K562 (cell line): ENCODE data around the gene MRPL4. TPM values are rescaled to one million over a fixed set of nuclear protein-coding genes. Genes with fewer than 3 reads are reported as not detected.
A peak's percentile ranks its signal among the peaks of the same experiment; 100 is the strongest.

Source experiments
- ATAC-seq: fragments of 200-7000 bp; cut with Tn5 transposase; 3 replicates; pipeline ENCODE4 v1.9.1; 2020; ENCODE audit warnings: moderate library complexity
- BruUV-seq: library from RNA; stranded (reverse); fragments of 400-500 nt; replicated peaks from 2 replicates; lab custom pipeline; 2021; lab: Mats Ljungman, UMichigan
- CTCF ChIA-PET: fragments of 300-600 bp; formaldehyde crosslinking; extraction: SDS; loops from one replicate; lab custom pipeline; 2021; ENCODE audit warnings: low intra/inter-chr PET ratio; lab: Yijun Ruan, JAX
- POLR2A ChIA-PET: fragments of 300-600, 350-650 bp; sonication (Branson Sonifier 250); formaldehyde crosslinking; extraction: SDS; loops from one replicate; lab custom pipeline; 2021; ENCODE audit warnings: antibody characterized with exemption, inconsistent platforms; lab: Yijun Ruan, JAX
- DNase-seq, 4 experiments: peaks; one replicate each; pipeline versions ENCODE4 v3.0.0 to v3.0.0-alpha.2; 2011 to 2018; ENCODE audit warnings: low spot score in 3 of 4, mixed read lengths in 3 of 4; ENCODE audit errors: extremely low read depth in 1 of 4
- FAIRE-seq: peaks from 2 replicates; lab custom pipeline; 2011; peaks lifted over from hg19 to GRCh38; lab: Jason Lieb, UNC
- H2AFZ ChIP-seq: 2 replicates; pipeline ENCODE4 v1.6.0; 2011; ENCODE audit warnings: low read depth, low read length, control low read depth, inconsistent platforms
- H3K27ac ChIP-seq: fragments of 200-600 bp; 3 replicates; pipeline ENCODE4 v1.8.0; 2011; ENCODE audit warnings: low read depth, mild to moderate bottlenecking, control low read depth, inconsistent platforms, low read length, moderate library complexity, mixed read lengths; ENCODE audit errors: extremely low read depth
- H3K27me3 ChIP-seq, 2 experiments: fragments of 300-600 bp in 1 of 2; 2 replicates in 1 of 2; 3 replicates in 1 of 2; pipeline versions ENCODE4 v1.6.0 to v1.8.0; 2011; ENCODE audit warnings: inconsistent platforms in 2 of 2, low read length in 2 of 2, mild to moderate bottlenecking in 1 of 2, mixed read lengths in 1 of 2, moderate library complexity in 1 of 2; ENCODE audit not compliant: control insufficient read depth in 2 of 2, insufficient read depth in 2 of 2
- H3K36me3 ChIP-seq: fragments of 300-600 bp; 3 replicates; pipeline ENCODE4 v1.8.0; 2011; ENCODE audit warnings: mild to moderate bottlenecking, low read length, inconsistent platforms; ENCODE audit not compliant: control insufficient read depth, insufficient read depth
- H3K4me1 ChIP-seq, 2 experiments: fragments of 200-600 bp in 1 of 2; replicated peaks in 1 of 2; 2 replicates in 1 of 2; 3 replicates in 1 of 2; pipeline versions ENCODE4 v1.5.1 to v1.8.0; 2011; ENCODE audit warnings: inconsistent platforms in 2 of 2, low read length in 2 of 2, mild to moderate bottlenecking in 1 of 2, mixed read lengths in 1 of 2, moderate library complexity in 1 of 2; ENCODE audit not compliant: control insufficient read depth in 2 of 2, insufficient read depth in 2 of 2
- H3K4me2 ChIP-seq: 2 replicates; pipeline ENCODE4 v1.6.1; 2011; ENCODE audit warnings: low read length, control low read depth, inconsistent platforms, mixed read lengths; ENCODE audit not compliant: insufficient read depth
- H3K4me3 ChIP-seq: fragments of 200-600 bp; sonication (generic), shearing (Covaris generic); 2 replicates; pipeline ENCODE4 v1.5.1; 2016; ENCODE audit warnings: control low read depth, inconsistent platforms
- H3K79me2 ChIP-seq: fragments of 200-600 bp; 3 replicates; pipeline ENCODE4 v1.8.0; 2011; ENCODE audit warnings: low read length, inconsistent platforms; ENCODE audit not compliant: control insufficient read depth, insufficient read depth
- H3K9ac ChIP-seq, 2 experiments: 2 replicates each; pipeline versions ENCODE4 v1.6.0 to v1.6.1; 2011; ENCODE audit warnings: low read depth in 2 of 2, low read length in 2 of 2, control low read depth in 1 of 2, inconsistent platforms in 1 of 2, mild to moderate bottlenecking in 1 of 2, mixed read lengths in 1 of 2; ENCODE audit not compliant: insufficient read depth in 1 of 2
- H3K9me1 ChIP-seq: one replicate; pipeline ENCODE4 v1.6.0; 2011; ENCODE audit warnings: inconsistent platforms, mild to moderate bottlenecking, low read length, moderate library complexity; ENCODE audit not compliant: control insufficient read depth, insufficient read depth
- H3K9me3 ChIP-seq: replicated peaks from 2 replicates; pipeline ENCODE4 v1.5.1; 2011; ENCODE audit warnings: low read depth, low read length, inconsistent platforms; ENCODE audit not compliant: control insufficient read depth, insufficient read depth
- H4K20me1 ChIP-seq: replicated peaks from 2 replicates; pipeline ENCODE4 v1.6.1; 2011; ENCODE audit warnings: low read length, inconsistent platforms, mixed read lengths; ENCODE audit not compliant: control insufficient read depth, insufficient read depth
- CBFA2T2 ChIP-seq: fragments of 450-650 bp; conservative IDR thresholded peaks from 2 replicates; pipeline ENCODE4 v1.6.1; 2017; ENCODE audit warnings: mild to moderate bottlenecking
- CCNT2 ChIP-seq: IDR thresholded peaks from 2 replicates; pipeline ENCODE4 v1.6.1; 2011; ENCODE audit warnings: borderline replicate concordance, low read depth, mild to moderate bottlenecking, moderate library complexity, mixed read lengths, low read length; ENCODE audit not compliant: insufficient read length; ENCODE audit errors: extremely low read depth
- CREB1 ChIP-seq, 2 experiments: sonication (generic) in 1 of 2; formaldehyde crosslinking in 1 of 2; IDR thresholded peaks; 2 replicates each; pipeline versions ENCODE4 v1.6.1 to v1.8.0; 2012 to 2022; ENCODE audit warnings: inconsistent platforms in 1 of 2, mild to moderate bottlenecking in 1 of 2, missing genetic modification reagents in 1 of 2, moderate library complexity in 1 of 2
- HDAC6 ChIP-seq: IDR thresholded peaks from 2 replicates; pipeline ENCODE4 v1.6.1; 2012; ENCODE audit warnings: low read depth, mild to moderate bottlenecking, control low read depth, inconsistent platforms, low read length, moderate library complexity
- IFI16 ChIP-seq: fragments of 250-450 bp; sonication (Bioruptor Pico); IDR thresholded peaks from 2 replicates; pipeline ENCODE4 v2.1.2; 2022; ENCODE audit warnings: mild to moderate bottlenecking, inconsistent platforms
- MAFK ChIP-seq: IDR thresholded peaks from 2 replicates; pipeline ENCODE4 v1.6.1; 2011; ENCODE audit warnings: low read length, improper control_type of control experiment
- POLR2AphosphoS5 ChIP-seq: IDR thresholded peaks from 2 replicates; pipeline ENCODE4 v1.6.1; 2011; ENCODE audit warnings: mild to moderate bottlenecking, low read depth, low read length, moderate library complexity; ENCODE audit not compliant: control insufficient read depth, insufficient read depth
- RBFOX2 ChIP-seq: fragments of 200-400 bp; formaldehyde crosslinking; IDR thresholded peaks from 2 replicates; pipeline ENCODE4 v1.6.1; 2017; ENCODE audit warnings: low read depth, mild to moderate bottlenecking, low read length, moderate library complexity
- RBM22 ChIP-seq: fragments of 200-400 bp; formaldehyde crosslinking; IDR thresholded peaks from 2 replicates; pipeline ENCODE4 v1.6.1; 2018; ENCODE audit warnings: low read length, low read depth; ENCODE audit not compliant: poor library complexity, severe bottlenecking
- SMAD4 ChIP-seq: fragments of 250-450 bp; sonication (Bioruptor Pico); conservative IDR thresholded peaks from 2 replicates; pipeline ENCODE4 v1.8.0; 2021; ENCODE audit warnings: inconsistent platforms, mild to moderate bottlenecking, moderate library complexity
- TRIM24 ChIP-seq, 2 experiments: fragments of 450-650 bp; IDR thresholded peaks; 2 replicates each; pipeline ENCODE4 v1.6.1; 2016
- ZC3H4 ChIP-seq: sonication (generic); formaldehyde crosslinking; IDR thresholded peaks from 2 replicates; pipeline ENCODE4 v1.9.0; 2021; ENCODE audit warnings: missing genetic modification reagents, borderline replicate concordance
- ZNF232 ChIP-seq: sonication (generic); formaldehyde crosslinking; IDR thresholded peaks from 2 replicates; pipeline ENCODE4 v1.8.0; 2022; ENCODE audit warnings: mild to moderate bottlenecking, missing genetic modification reagents
- ZNF274 ChIP-seq: IDR thresholded peaks from 2 replicates; pipeline ENCODE4 v1.6.1; 2011; ENCODE audit warnings: low read depth, mild to moderate bottlenecking, low read length, moderate library complexity, borderline replicate concordance
- ZNF77 ChIP-seq: fragments of 250-450 bp; sonication (Bioruptor Pico); IDR thresholded peaks from 2 replicates; pipeline ENCODE4 v1.5.0; 2020
- WGBS: fragments of 100-300 bp; shearing (Covaris generic); methylation state at CpG from one replicate; pipeline ENCODE4 v1.1.6; 2016; ENCODE audit warnings: low coverage, mixed read lengths; ENCODE audit not compliant: insufficient coverage; ENCODE audit errors: missing lambda C conversion rate; 5-methylcytosine and 5-hydroxymethylcytosine counted together
- in situ Hi-C: fragments of 300-500 bp; cut with MboI; formaldehyde crosslinking; loops from 4 replicates; pipeline ENCODE4 v1.15.0; 2018; ENCODE audit warnings: inconsistent platforms, mixed read lengths
- intact Hi-C: fragments of 100-400 bp; cut with micrococcal nuclease; formaldehyde crosslinking; loops from 2 replicates; pipeline ENCODE4 v1.14.2; 2022
- polyA plus RNA-seq, 8 experiments: library from polyadenylated mRNA; depleted of rRNA in 4 of 8; stranded (reverse) in 5 of 8; unstranded in 3 of 8; fragments of >200 nt; fragmentation: Nextera tagmentation in 2 of 8; fragmentation: Illumina TruSeq in 1 of 8; extraction: Ambion mirVana in 2 of 8; extraction: Trizol in 1 of 8; gene quantifications; 2 replicates each; pipeline versions ENCODE4 v1.2.1 to v1.2.3, GENCODE V29; 2011 to 2014; ENCODE audit warnings: inconsistent platforms in 1 of 8, missing spikeins in 1 of 8
- total RNA-seq, 7 experiments: library from RNA; depleted of rRNA in 6 of 7; stranded (reverse); fragments of >200 nt in 6 of 7; fragmentation: Illumina TruSeq in 2 of 7; extraction: Trizol in 2 of 7; gene quantifications; 2 replicates each; pipeline versions ENCODE4 v1.2.1 to v1.2.3, GENCODE V29; 2011 to 2021; ENCODE audit warnings: low replicate concordance in 1 of 7
- TF ChIP-seq, protein P1 (sequence below): fragments of 250-450 bp; sonication (Bioruptor Pico); IDR thresholded peaks from 2 replicates; pipeline ENCODE4 v1.5.0; 2021
- TF ChIP-seq, protein P2 (sequence below): fragments of 450-650 bp; IDR thresholded peaks from 2 replicates; pipeline ENCODE4 v1.6.1; 2016; ENCODE audit warnings: antibody characterized with exemption

MRPL4 gene
- total and polyA plus RNA-seq, 9 of the 15 experiments (the other 6 are each of a cell fraction or from before 2014, with no cell fraction given): 1.4 to 239 (median 64.9) TPM

DNA sequence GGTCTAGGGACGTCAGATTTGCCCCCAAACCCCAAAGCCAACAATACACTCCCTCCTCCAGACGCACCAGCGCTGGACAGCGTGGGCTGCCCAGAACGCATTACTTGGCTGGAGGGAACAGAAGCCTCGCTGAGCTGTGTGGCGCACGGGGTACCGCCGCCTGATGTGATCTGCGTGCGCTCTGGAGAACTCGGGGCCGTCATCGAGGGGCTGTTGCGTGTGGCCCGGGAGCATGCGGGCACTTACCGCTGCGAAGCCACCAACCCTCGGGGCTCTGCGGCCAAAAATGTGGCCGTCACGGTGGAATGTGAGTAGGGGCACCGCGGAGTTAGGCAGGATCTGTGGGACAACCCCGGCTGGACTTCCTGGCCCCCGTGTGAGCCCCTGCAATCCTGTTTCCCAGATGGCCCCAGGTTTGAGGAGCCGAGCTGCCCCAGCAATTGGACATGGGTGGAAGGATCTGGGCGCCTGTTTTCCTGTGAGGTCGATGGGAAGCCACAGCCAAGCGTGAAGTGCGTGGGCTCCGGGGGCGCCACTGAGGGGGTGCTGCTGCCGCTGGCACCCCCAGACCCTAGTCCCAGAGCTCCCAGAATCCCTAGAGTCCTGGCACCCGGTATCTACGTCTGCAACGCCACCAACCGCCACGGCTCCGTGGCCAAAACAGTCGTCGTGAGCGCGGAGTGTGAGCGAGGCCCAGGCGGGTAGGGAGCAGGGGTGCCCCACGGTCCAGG lies 41.8 kb downstream of the MRPL4 start (continued):
- 0 out of 2 replicates have a peak, but pooled peaks have one; percentile 2 for TF ChIP-seq SMAD4 (CRISPR knock-in tag)
- peak; percentile 61 for TF ChIP-seq RBFOX2
- TF ChIP-seq CCNT2: peak; percentile 28
- peak; percentile 74 for TF ChIP-seq RBM22
- 0 out of 2 replicates have a peak, but pooled peaks have one; percentile 16 for TF ChIP-seq ZNF274
- TF ChIP-seq, protein P1, sequence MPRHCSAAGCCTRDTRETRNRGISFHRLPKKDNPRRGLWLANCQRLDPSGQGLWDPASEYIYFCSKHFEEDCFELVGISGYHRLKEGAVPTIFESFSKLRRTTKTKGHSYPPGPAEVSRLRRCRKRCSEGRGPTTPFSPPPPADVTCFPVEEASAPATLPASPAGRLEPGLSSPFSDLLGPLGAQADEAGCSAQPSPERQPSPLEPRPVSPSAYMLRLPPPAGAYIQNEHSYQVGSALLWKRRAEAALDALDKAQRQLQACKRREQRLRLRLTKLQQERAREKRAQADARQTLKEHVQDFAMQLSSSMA: 0 out of 2 replicates have a peak, but pooled peaks have one; percentile 13
- TF ChIP-seq, all 486 proteins: peak for 13

DNA sequence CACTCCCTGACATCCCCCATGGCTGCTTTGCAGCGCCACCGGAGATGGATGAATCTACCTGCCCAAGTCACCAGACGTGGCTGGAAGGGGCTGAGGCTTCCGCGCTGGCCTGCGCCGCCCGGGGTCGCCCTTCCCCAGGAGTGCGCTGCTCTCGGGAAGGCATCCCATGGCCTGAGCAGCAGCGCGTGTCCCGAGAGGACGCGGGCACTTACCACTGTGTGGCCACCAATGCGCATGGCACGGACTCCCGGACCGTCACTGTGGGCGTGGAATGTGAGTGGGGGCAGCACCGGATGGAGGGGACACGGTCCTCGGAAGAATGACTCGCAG lies 42.3 kb downstream of the MRPL4 start:
- CTCF ChIA-PET: no interaction called here
- Histone ChIP-seq H3K9me3 (peaks cover 2% of the 10 kb centered on the region; the same call in 1 of the 2 replicates), H3K4me2 (no peak overlapping the region), H4K20me1 (no peaks in the 10 kb centered on the region; the same call in 1 of the 2 replicates), H3K4me3 (no peak overlapping the region), H3K27ac (no peak overlapping the region; the same call in 2 of the 3 replicates), H3K9me1 (no peaks in the 10 kb centered on the region), H3K9ac (peak overlapping the region in 1 of 2 experiments; percentile 31; a peak in 1 of 4 replicates), H3K79me2 (peaks cover 61% of the 10 kb centered on the region), H3K27me3 (no peaks in the 10 kb centered on the region), H3K4me1 (peaks cover 10 to 73% of the 10 kb centered on the region in 2 experiments; a peak in 4 of 5 replicates), H3K36me3 (peaks cover 40% of the 10 kb centered on the region; the same call in 2 of the 3 replicates), H2AFZ (no peak overlapping the region)
- TF ChIP-seq MAFK: no peak
- 0 out of 2 replicates have a peak, but pooled peaks have one; percentile 39 for TF ChIP-seq ZC3H4
- peak; percentile 39 for TF ChIP-seq RBM22
- no peak for TF ChIP-seq TRIM24 (IDR thresholded peaks at IDR 0.05)
- 0 out of 2 replicates have a peak, but pooled peaks have one; percentile 4 for TF ChIP-seq POLR2AphosphoS5
- TF ChIP-seq, protein P2, sequence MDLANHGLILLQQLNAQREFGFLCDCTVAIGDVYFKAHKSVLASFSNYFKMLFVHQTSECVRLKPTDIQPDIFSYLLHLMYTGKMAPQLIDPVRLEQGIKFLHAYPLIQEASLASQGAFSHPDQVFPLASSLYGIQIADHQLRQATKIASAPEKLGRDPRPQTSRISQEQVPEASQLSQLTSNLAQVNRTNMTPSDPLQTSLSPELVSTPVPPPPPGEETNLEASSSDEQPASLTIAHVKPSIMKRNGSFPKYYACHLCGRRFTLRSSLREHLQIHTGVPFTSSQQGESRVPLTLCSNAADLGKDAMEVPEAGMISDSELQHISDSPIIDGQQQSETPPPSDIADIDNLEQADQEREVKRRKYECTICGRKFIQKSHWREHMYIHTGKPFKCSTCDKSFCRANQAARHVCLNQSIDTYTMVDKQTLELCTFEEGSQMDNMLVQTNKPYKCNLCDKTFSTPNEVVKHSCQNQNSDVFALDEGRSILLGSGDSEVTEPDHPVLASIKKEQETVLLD: no peak
- TF ChIP-seq CBFA2T2: no peak
- TF ChIP-seq IFI16 (CRISPR knock-in tag): no peak
- no peak for TF ChIP-seq CREB1 (IDR thresholded peaks at IDR 0.05)
- no peak for TF ChIP-seq CREB1 (CRISPR knock-in tag; IDR thresholded peaks at IDR 0.05)
- TF ChIP-seq ZNF274: 0 out of 2 replicates have a peak, but pooled peaks have one; percentile 26
- no peak for TF ChIP-seq HDAC6
- TF ChIP-seq ZNF232 (CRISPR knock-in tag): no peak
- TF ChIP-seq ZNF77 (CRISPR knock-in tag): no peak
- BruUV-seq: no TSS peak
- FAIRE-seq (no peak), DNase-seq (peak in 1 of 4 experiments; percentile 4), ATAC-seq (no peak)
- POLR2A ChIA-PET: no interaction called here
- 98% methylated on average over 17 of the region's 25 CpGs for WGBS
- in situ Hi-C loops (no loop called here), intact Hi-C loops (no loop called here)
